ENCODE data around the gene POLR2E. TPM values are rescaled to one million over a fixed set of nuclear protein-coding genes. Genes with fewer than 3 reads are reported as not detected.

The POLR2E gene
- total and polyA plus RNA-seq, 2 of the 13 experiments (the other 11 are each of a cell fraction or from before 2014, with no cell fraction given) = 140 to 272 TPM

- TF ChIP-seq TIGD3 (CRISPR knock-in tag; IDR thresholded peaks at IDR 0.05; ENCODE audit: borderline replicate concordance) (no peak), ZNF256 (CRISPR knock-in tag; conservative IDR thresholded peaks at IDR 0.05) (no peak), ZNF224 (CRISPR knock-in tag; IDR thresholded peaks at IDR 0.05) (no peak), FOXA3 (CRISPR knock-in tag; IDR thresholded peaks at IDR 0.05) (peak; percentile 31; the same call in 1 of the 2 replicates), POGK (CRISPR knock-in tag; conservative IDR thresholded peaks at IDR 0.05) (0 out of 2 replicates have a peak, but pooled peaks have one; percentile 59), YY1 (IDR thresholded peaks at IDR 0.05; ENCODE audit: insufficient read depth, insufficient replicate concordance, low read depth, low read length) (no peak), TCF7 (IDR thresholded peaks at IDR 0.05; ENCODE audit: low read depth) (peak; percentile 44; the same call in 1 of the 2 replicates), TRAFD1 (CRISPR knock-in tag; IDR thresholded peaks at IDR 0.05; ENCODE audit: borderline replicate concordance) (no peak), ZNF292 (CRISPR knock-in tag; IDR thresholded peaks at IDR 0.05; ENCODE audit: borderline replicate concordance, low read depth) (no peak; the same call in 1 of the 2 replicates), ZNF780A (CRISPR knock-in tag; IDR thresholded peaks at IDR 0.05) (peak; percentile 66; the same call in 1 of the 2 replicates), THAP9 (CRISPR knock-in tag; IDR thresholded peaks at IDR 0.05; ENCODE audit: borderline replicate concordance) (no peak), PCBP2 (optimal IDR thresholded peaks at IDR 0.05; ENCODE audit: low read depth, low read length, poor library complexity, severe bottlenecking) (peak; percentile 31), HCFC1 (IDR thresholded peaks at IDR 0.05; ENCODE audit: low read depth, low read length) (no peak), ZNF513 (CRISPR knock-in tag; conservative IDR thresholded peaks at IDR 0.05) (no peak)
These were observed 3.2 kb upstream of the POLR2E start (continued) for GRCh38 chr19:1098177-1099051.
